GM12878 (cell line): ENCODE results near the gene C3orf20. TPM values are rescaled to one million over a fixed set of nuclear protein-coding genes. Genes with fewer than 3 reads are reported as not detected.

Source experiments
- BRCA1 ChIP-seq: IDR thresholded peaks from 2 replicates; pipeline ENCODE4 v1.6.1; 2011; ENCODE audit warnings: low read depth, low read length, improper control_type of control experiment
- CBX5 ChIP-seq: sonication (generic); IDR thresholded peaks from 2 replicates; pipeline ENCODE4 v1.6.1; 2016; ENCODE audit warnings: low read depth, moderate library complexity, mild to moderate bottlenecking, inconsistent platforms
- CHD1 ChIP-seq: IDR thresholded peaks from 2 replicates; pipeline ENCODE4 v1.6.1; 2012; ENCODE audit warnings: low read depth, low read length, improper control_type of control experiment
- CHD4 ChIP-seq: fragments of 200-600 bp; sonication (generic); IDR thresholded peaks from 2 replicates; pipeline ENCODE4 v1.6.1; 2016; ENCODE audit warnings: mild to moderate bottlenecking
- EP300 ChIP-seq, 2 experiments: fragments of 150-350 bp in 1 of 2; IDR thresholded peaks; 2 replicates each; pipeline ENCODE4 v1.6.1; 2011 to 2012; ENCODE audit warnings: low read depth in 2 of 2, low read length in 2 of 2, borderline replicate concordance in 1 of 2, improper control_type of control experiment in 1 of 2, inconsistent platforms in 1 of 2; ENCODE audit not compliant: control insufficient read depth in 1 of 2
- ETV6 ChIP-seq, 2 experiments: fragments of 450-650 bp in 1 of 2; IDR thresholded peaks in 1 of 2; conservative IDR thresholded peaks in 1 of 2; 2 replicates each; pipeline ENCODE4 v1.6.1; 2014; ENCODE audit warnings: antibody characterized with exemption in 1 of 2, borderline replicate concordance in 1 of 2, low read depth in 1 of 2, mild to moderate bottlenecking in 1 of 2, moderate library complexity in 1 of 2
- EZH2 ChIP-seq: IDR thresholded peaks from 2 replicates; pipeline ENCODE4 v1.6.1; 2012; ENCODE audit warnings: low read depth, mild to moderate bottlenecking, control low read depth, inconsistent platforms, low read length, borderline replicate concordance; ENCODE audit not compliant: control insufficient read depth
- FOS ChIP-seq: IDR thresholded peaks from 3 replicates; pipeline ENCODE4 v1.6.1; 2011; ENCODE audit warnings: borderline replicate concordance; ENCODE audit not compliant: insufficient read length; ENCODE audit errors: extremely low read depth
- IKZF1 ChIP-seq: fragments of 450-650 bp; conservative IDR thresholded peaks from 2 replicates; pipeline ENCODE4 v1.6.1; 2017; ENCODE audit warnings: antibody characterized with exemption, mild to moderate bottlenecking
- IRF3 ChIP-seq: fragments of 450-650 bp; IDR thresholded peaks from 2 replicates; pipeline ENCODE4 v1.6.1; 2014; ENCODE audit warnings: mild to moderate bottlenecking
- IRF4 ChIP-seq: IDR thresholded peaks from 2 replicates; pipeline ENCODE4 v1.6.1; 2011; ENCODE audit warnings: low read depth, low read length
- JUNB ChIP-seq: IDR thresholded peaks from 2 replicates; pipeline ENCODE4 v1.6.1; 2016; ENCODE audit warnings: antibody characterized with exemption, mild to moderate bottlenecking
- LARP7 ChIP-seq: fragments of 450-650 bp; IDR thresholded peaks from 2 replicates; pipeline ENCODE4 v1.6.1; 2017; ENCODE audit warnings: mild to moderate bottlenecking
- MEF2B ChIP-seq: fragments of 450-650 bp; IDR thresholded peaks from 2 replicates; pipeline ENCODE4 v1.6.1; 2018; ENCODE audit warnings: mild to moderate bottlenecking, moderate library complexity; ENCODE audit not compliant: partially characterized antibody, poor library complexity, severe bottlenecking
- MYC ChIP-seq: IDR thresholded peaks from 2 replicates; pipeline ENCODE4 v1.6.1; 2011; ENCODE audit warnings: mild to moderate bottlenecking, low read length, moderate library complexity, inconsistent platforms; ENCODE audit not compliant: insufficient read depth, insufficient replicate concordance, insufficient read length, severe bottlenecking
- NBN ChIP-seq: fragments of 450-650 bp; IDR thresholded peaks from 2 replicates; pipeline ENCODE4 v1.6.1; 2016
- NRF1 ChIP-seq: conservative IDR thresholded peaks from 2 replicates; pipeline ENCODE4 v1.6.1; 2011; ENCODE audit warnings: mild to moderate bottlenecking, low read depth, low read length, improper control_type of control experiment
- POLR2A ChIP-seq: IDR thresholded peaks from 2 replicates; pipeline ENCODE4 v1.6.1; 2011; ENCODE audit warnings: low read depth, mild to moderate bottlenecking, low read length
- POLR2AphosphoS5 ChIP-seq: IDR thresholded peaks from 2 replicates; pipeline ENCODE4 v1.6.1; 2011; ENCODE audit warnings: mild to moderate bottlenecking, low read length, inconsistent platforms
- RAD51 ChIP-seq: fragments of 450-650 bp; IDR thresholded peaks from 2 replicates; pipeline ENCODE4 v1.6.1; 2016; ENCODE audit warnings: moderate library complexity, mild to moderate bottlenecking, inconsistent platforms
- RELA ChIP-seq: fragments of 450-650 bp; IDR thresholded peaks from 2 replicates; pipeline ENCODE4 v1.8.0; 2014; ENCODE audit warnings: borderline replicate concordance; ENCODE audit not compliant: partially characterized antibody
- RELB ChIP-seq: fragments of 450-650 bp; IDR thresholded peaks from 2 replicates; pipeline ENCODE4 v1.6.1; 2017; ENCODE audit warnings: low read depth, mild to moderate bottlenecking, moderate library complexity
- RFX5 ChIP-seq: IDR thresholded peaks from 2 replicates; pipeline ENCODE4 v1.6.1; 2011; ENCODE audit warnings: low read depth, low read length, improper control_type of control experiment
- SUZ12 ChIP-seq: fragments of 200-600 bp; sonication (generic); IDR thresholded peaks from one replicate; pipeline ENCODE4 v1.6.1; 2018; ENCODE audit warnings: antibody characterized with exemption, mild to moderate bottlenecking; ENCODE audit not compliant: unreplicated experiment
- ZNF207 ChIP-seq: fragments of 450-650 bp; IDR thresholded peaks from 2 replicates; pipeline ENCODE4 v1.6.1; 2014; ENCODE audit warnings: antibody characterized with exemption, mild to moderate bottlenecking, borderline replicate concordance
- polyA plus RNA-seq, 11 experiments: library from polyadenylated mRNA; depleted of rRNA in 4 of 11; unstranded in 6 of 11; stranded (reverse) in 5 of 11; fragments of >200 nt; fragmentation: Nextera tagmentation in 4 of 11; fragmentation: Illumina TruSeq in 1 of 11; extraction: Ambion mirVana in 4 of 11; extraction: Trizol in 1 of 11; gene quantifications; 1 replicate in 1 of 11; 2 replicates in 10 of 11; pipeline versions ENCODE4 v1.2.1 to v1.2.3, GENCODE V29; 2011 to 2016; ENCODE audit warnings: inconsistent platforms in 2 of 11, missing spikeins in 2 of 11, low read depth in 1 of 11
- total RNA-seq, 4 experiments: library from RNA; depleted of rRNA in 3 of 4; stranded (reverse); fragments of >200 nt in 3 of 4; fragmentation: Illumina TruSeq in 1 of 4; extraction: Trizol in 1 of 4; gene quantifications; 2 replicates each; pipeline versions ENCODE4 v1.2.1 to v1.2.3, GENCODE V29; 2013 to 2021
- TF ChIP-seq, protein P1 (sequence below): fragments of 450-650 bp; IDR thresholded peaks from 2 replicates; pipeline ENCODE4 v1.6.1; 2017; ENCODE audit warnings: antibody characterized with exemption, mild to moderate bottlenecking, moderate library complexity

Gene C3orf20
- total and polyA plus RNA-seq, 10 of the 15 experiments (the other 5 are each of a cell fraction or from before 2014, with no cell fraction given) = 0.05 to 2.9 (median 1.0) TPM

- TF ChIP-seq NRF1 = peak; percentile 74
- no peak for TF ChIP-seq ETV6 (conservative IDR thresholded peaks at IDR 0.05 in 1 of 2, IDR thresholded peaks at IDR 0.05 in 1 of 2; ENCODE audit: borderline replicate concordance in 1 of 2, low read depth in 1 of 2)
- TF ChIP-seq POLR2A = peak; percentile 99
- TF ChIP-seq RELB = peak; percentile 72
- TF ChIP-seq NBN = peak; percentile 97
- no peak; the same call in 1 of the 2 replicates for TF ChIP-seq CBX5
- TF ChIP-seq JUNB = no peak
- peak; percentile 79; the same call in 1 of the 2 replicates for TF ChIP-seq IRF4
- no peak for TF ChIP-seq CHD4
- TF ChIP-seq CHD1 = no peak
- TF ChIP-seq MYC = no peak
- peak; percentile 61 for TF ChIP-seq RAD51
- no peak for TF ChIP-seq SUZ12
- peak; percentile 66 for TF ChIP-seq MEF2B
- TF ChIP-seq LARP7 = peak; percentile 77
- TF ChIP-seq BRCA1 = no peak
- peak; percentile 98 for TF ChIP-seq POLR2AphosphoS5
- TF ChIP-seq FOS = no peak
- no peak for TF ChIP-seq RFX5
- no peak; a peak in 1 of 4 replicates for TF ChIP-seq EP300 (IDR thresholded peaks at IDR 0.05; ENCODE audit: borderline replicate concordance in 1 of 2, control insufficient read depth in 1 of 2, low read depth in 2 of 2, low read length in 2 of 2)
- TF ChIP-seq IRF3 = 0 out of 2 replicates have a peak, but pooled peaks have one; percentile 35
- peak; percentile 99 for TF ChIP-seq RELA
- peak; percentile 92 for TF ChIP-seq ZNF207
- TF ChIP-seq IKZF1 = peak; percentile 98
- no peak for TF ChIP-seq EZH2
- TF ChIP-seq, protein P1, sequence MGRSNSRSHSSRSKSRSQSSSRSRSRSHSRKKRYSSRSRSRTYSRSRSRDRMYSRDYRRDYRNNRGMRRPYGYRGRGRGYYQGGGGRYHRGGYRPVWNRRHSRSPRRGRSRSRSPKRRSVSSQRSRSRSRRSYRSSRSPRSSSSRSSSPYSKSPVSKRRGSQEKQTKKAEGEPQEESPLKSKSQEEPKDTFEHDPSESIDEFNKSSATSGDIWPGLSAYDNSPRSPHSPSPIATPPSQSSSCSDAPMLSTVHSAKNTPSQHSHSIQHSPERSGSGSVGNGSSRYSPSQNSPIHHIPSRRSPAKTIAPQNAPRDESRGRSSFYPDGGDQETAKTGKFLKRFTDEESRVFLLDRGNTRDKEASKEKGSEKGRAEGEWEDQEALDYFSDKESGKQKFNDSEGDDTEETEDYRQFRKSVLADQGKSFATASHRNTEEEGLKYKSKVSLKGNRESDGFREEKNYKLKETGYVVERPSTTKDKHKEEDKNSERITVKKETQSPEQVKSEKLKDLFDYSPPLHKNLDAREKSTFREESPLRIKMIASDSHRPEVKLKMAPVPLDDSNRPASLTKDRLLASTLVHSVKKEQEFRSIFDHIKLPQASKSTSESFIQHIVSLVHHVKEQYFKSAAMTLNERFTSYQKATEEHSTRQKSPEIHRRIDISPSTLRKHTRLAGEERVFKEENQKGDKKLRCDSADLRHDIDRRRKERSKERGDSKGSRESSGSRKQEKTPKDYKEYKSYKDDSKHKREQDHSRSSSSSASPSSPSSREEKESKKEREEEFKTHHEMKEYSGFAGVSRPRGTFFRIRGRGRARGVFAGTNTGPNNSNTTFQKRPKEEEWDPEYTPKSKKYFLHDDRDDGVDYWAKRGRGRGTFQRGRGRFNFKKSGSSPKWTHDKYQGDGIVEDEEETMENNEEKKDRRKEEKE = no peak
These were observed 23.3 kb upstream of the C3orf20 start, which contains the start of gene CCDC174 (continued) for GRCh38 chr3:14651440-14652251.
